HG03571 (cell line): ENCODE measurements around the gene PDCD1LG2.
"Not testable (repeated sequence)": the region's sequence is repeated elsewhere in the genome, so short reads cannot be mapped to it uniquely, and the experiment has no call there.

Source experiments
- ATAC-seq: cut with Tn5 transposase; IDR thresholded peaks from one replicate; pipeline ENCODE4 v1.9.1; 2021; ENCODE audit not compliant: unreplicated experiment

The PDCD1LG2 gene

GRCh38 chr9:5493679-5494511 is 16.4 kb upstream of the PDCD1LG2 start:
- ATAC-seq = peak; percentile 77

GRCh38 chr9:5494765-5495164 is 15.6 kb upstream of the PDCD1LG2 start:
- not testable (repeated sequence) for ATAC-seq

- no peak for ATAC-seq
These were observed 11.2 kb upstream of the PDCD1LG2 start for GRCh38 chr9:5499157-5499556.

- no peak for ATAC-seq
These were observed 10.4 kb upstream of the PDCD1LG2 start for GRCh38 chr9:5499889-5500398.

- no peak for ATAC-seq
These were observed 9.7 kb upstream of the PDCD1LG2 start for GRCh38 chr9:5500441-5501235.

- no peak for ATAC-seq
These were observed 7.8 kb upstream of the PDCD1LG2 start for GRCh38 chr9:5502553-5502952.

GRCh38 chr9:5509573-5509972 is 758 bp upstream of the PDCD1LG2 start:
- ATAC-seq = no peak

- ATAC-seq = no peak
These were observed 658 bp downstream of the PDCD1LG2 start for GRCh38 chr9:5510989-5511388.

GRCh38 chr9:5511476-5511875 is 1.1 kb downstream of the PDCD1LG2 start:
- no peak for ATAC-seq

- ATAC-seq = no peak
These were observed 1.7 kb downstream of the PDCD1LG2 start for GRCh38 chr9:5511935-5512580.

- no peak for ATAC-seq
These were observed 2.5 kb downstream of the PDCD1LG2 start for GRCh38 chr9:5512658-5513452.

- ATAC-seq = no peak
These were observed 3.8 kb downstream of the PDCD1LG2 start for GRCh38 chr9:5513966-5514616.

- ATAC-seq = no peak
These were observed 4.4 kb downstream of the PDCD1LG2 start for GRCh38 chr9:5514617-5515260.

GRCh38 chr9:5515261-5515650 is 4.9 kb downstream of the PDCD1LG2 start:
- ATAC-seq = no peak

GRCh38 chr9:5516453-5517220 is 6.3 kb downstream of the PDCD1LG2 start:
- no peak for ATAC-seq

- ATAC-seq = peak; percentile 64
These were observed 8.0 kb downstream of the PDCD1LG2 start for GRCh38 chr9:5518171-5518936.

GRCh38 chr9:5518937-5519319 is 8.6 kb downstream of the PDCD1LG2 start:
- no peak for ATAC-seq

GRCh38 chr9:5524090-5524489 is 13.8 kb downstream of the PDCD1LG2 start:
- ATAC-seq = no peak
